GM15510 (cell line): ENCODE data around the gene PCCA.

Source experiments
- POLR2A ChIP-seq: IDR thresholded peaks from 3 replicates; pipeline ENCODE4 v1.6.1; 2011; ENCODE audit warnings: borderline replicate concordance; ENCODE audit not compliant: insufficient read length; ENCODE audit errors: extremely low read depth

Gene PCCA

DNA sequence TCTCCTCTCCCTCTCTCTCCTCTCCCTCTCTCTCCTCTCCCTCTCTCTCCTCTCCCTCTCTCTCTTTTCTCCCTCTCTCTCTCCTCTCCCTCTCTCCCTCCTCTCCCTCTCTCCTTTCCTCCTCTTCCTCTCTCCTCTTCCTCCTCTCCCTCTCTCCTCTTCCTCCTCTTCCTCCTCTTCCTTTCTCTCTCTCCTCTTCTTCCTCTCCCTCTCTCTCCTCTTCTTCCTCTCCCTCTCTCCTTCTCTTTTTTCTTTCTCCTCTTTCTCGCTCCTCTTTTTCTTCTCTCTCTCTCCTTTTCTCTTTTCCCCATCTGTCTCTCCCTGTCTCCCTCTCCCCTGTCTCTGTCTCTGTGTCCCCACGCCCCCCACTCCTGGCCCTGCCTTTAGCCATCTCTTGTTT is 363.0 kb downstream of the PCCA start:
- no peak for TF ChIP-seq POLR2A

GRCh38 chr13:100454876-100455275 is 366.0 kb downstream of the PCCA start:
- no peak for TF ChIP-seq POLR2A

DNA sequence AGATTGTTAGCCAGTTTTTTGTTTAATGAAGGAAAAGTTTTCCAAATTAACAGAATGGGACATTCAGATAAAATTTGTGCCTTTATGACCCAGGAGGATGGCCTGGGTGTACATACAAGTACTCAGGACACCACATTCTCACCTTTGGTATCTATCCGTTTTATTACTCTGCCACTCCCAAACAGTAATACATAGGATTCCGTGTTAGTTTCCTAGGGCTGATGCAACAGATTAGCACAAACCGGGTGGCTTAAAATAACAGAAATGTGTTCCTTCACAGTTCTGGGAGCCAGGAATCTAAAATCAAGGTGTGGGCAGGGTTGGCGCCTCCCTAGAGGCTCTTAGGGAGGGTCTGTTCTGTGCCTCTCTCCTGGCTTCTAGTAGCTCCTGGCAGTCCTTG is 369.8 kb downstream of the PCCA start:
- no peak for TF ChIP-seq POLR2A

DNA sequence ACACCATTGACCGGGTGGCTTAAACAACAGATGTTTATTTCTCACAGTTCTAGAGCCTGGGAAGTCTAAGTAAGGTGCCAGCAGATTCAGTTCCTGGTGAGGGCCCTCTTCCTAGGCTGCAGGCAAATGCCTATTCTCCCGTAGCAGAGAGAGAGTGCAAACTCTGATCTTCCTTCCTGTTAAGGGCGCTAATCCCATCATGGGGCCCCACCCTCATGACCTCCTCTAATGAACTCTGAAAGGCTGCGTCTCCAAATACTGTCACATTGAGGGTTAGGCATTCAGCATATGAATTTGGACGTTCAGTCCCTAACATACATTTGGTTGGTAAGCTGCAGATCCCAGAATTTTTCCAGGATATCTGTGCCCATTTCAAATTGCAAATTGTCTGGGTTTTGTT is 370.9 kb downstream of the PCCA start:
- TF ChIP-seq POLR2A, result no peak

GRCh38 chr13:100460266-100460665 is 371.4 kb downstream of the PCCA start:
- no peak for TF ChIP-seq POLR2A

- no peak for TF ChIP-seq POLR2A
Observed at GRCh38 chr13:100460791-100461190, 371.9 kb downstream of the PCCA start.

- TF ChIP-seq POLR2A, result no peak
Observed at GRCh38 chr13:100461309-100462030, 372.6 kb downstream of the PCCA start.

GRCh38 chr13:100464006-100464405 is 375.1 kb downstream of the PCCA start:
- no peak for TF ChIP-seq POLR2A

- TF ChIP-seq POLR2A, result no peak
Observed at GRCh38 chr13:100465558-100465957, 376.7 kb downstream of the PCCA start.

DNA sequence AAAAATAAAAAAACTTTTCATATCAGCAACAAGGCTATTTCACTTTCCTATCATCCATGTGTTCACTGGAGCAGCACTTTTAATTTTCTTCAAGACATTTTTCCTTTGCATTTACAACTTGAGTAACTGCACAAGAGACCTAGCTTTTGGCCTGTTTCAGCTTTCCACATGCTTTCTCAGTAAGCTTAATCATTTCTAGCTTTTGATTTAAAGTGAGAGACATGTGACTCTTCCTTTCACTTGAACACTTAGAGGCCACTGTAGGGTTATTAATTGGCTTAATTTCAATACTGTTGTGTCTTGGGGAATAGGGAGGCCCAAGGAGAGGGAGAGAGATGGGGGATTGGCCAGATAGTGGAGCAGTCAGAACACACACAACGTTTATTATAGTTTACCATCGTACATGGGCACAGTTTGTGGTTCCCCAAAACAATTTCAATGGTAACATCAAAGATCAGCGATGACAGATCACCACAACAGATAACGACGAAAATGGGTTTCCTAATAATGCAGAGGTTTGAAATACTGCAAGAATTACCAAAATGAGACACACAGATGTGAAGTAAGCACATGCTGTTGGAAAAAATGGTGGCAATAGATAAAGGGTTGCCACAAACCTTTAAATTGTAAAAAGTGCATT is 382.1 kb downstream of the PCCA start:
- TF ChIP-seq POLR2A, result no peak

DNA sequence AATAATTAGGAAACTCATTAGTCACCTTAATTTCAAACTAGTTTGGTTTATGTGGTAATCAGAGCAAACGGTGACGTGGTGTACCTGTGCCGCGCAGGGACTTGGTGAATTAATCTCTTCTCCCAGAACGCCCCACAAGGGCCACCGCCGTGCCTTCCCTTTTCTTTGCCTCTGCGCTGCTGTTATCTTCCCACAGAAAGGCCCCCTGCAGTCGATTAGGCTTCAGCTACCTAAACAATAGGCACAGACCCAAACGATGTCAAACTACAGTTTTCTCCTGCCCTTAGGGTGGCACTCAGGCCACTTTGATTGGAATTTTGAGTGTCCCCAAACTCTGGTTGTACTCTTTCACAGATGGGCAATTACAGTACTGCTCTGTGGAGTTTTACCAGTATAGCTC is 384.2 kb downstream of the PCCA start:
- TF ChIP-seq POLR2A, result no peak

GRCh38 chr13:100473501-100474044 is 384.7 kb downstream of the PCCA start:
- no peak for TF ChIP-seq POLR2A

DNA sequence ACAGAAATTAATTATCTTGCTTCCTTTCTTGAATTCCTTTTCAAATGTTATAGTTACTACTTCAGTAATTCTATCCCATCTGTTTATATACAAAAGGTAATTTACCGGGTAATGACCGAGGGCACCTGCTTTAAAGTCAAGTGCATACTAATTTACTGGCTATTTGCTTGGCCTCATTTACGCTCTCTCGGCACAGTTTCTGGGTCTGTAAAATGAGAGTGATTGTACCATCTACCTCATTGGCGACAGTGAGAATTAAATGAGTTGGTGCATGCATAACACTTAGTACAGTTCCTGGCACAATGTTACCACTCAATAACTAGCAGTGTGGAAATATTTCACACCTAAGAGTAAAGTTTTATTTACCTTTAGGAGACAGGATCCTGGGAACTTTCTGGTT is 388.1 kb downstream of the PCCA start:
- TF ChIP-seq POLR2A, result no peak

DNA sequence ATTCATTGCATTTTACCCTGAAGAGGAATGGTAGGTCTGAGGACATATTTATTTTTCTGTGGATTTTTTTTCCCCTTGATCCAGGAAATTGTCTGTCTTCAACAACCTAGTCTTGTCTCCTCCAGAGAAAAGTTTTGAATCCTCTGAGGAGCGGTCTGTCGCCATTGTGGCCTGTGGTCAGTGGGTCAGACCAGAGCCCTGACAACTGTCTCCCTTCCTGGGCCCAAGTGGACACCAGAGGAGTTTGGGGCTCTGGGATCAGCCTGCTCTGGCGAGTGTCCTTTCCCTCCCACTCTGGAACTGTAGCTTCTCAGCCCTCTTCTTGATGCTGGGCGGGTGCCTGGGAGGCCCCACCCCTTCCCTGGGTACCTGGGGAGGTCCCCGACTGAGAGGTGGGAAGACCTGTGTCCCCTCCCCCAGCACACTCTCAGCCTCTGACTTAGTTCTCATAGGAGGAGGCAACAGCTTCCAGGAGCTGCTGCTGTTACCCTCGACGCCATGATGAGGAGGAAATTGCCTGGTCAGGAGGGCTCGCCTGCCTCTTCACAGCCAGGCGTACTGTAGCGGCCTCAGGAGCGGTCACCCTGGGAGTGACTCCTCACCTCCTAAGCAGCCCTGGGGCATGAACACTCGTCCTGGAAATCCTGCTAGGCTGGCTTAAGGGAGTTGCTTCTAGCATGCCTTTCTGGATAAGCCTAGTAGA is 389.4 kb downstream of the PCCA start:
- TF ChIP-seq POLR2A, result no peak

- no peak for TF ChIP-seq POLR2A
Observed at GRCh38 chr13:100480676-100481075, 391.8 kb downstream of the PCCA start.
